ENCODE data around the gene PPP2R2D.

GRCh38 chr10:131982796-131983195 lies 82.0 kb downstream of the PPP2R2D start:
- TF ChIP-seq CTCF (IDR thresholded peaks at IDR 0.05): no peak
- no peak for TF ChIP-seq POLR2AphosphoS5 (IDR thresholded peaks at IDR 0.05)
- no peak for TF ChIP-seq POLR2A (IDR thresholded peaks at IDR 0.05)

Data from stomach (tissue), 4 donors.